HEK293T (cell line): ENCODE measurements around the gene SYT17.

Source experiments
- ARNT ChIP-seq: fragments of 450-650 bp; IDR thresholded peaks from 2 replicates; pipeline ENCODE4 v1.6.1; 2017; ENCODE audit warnings: mild to moderate bottlenecking
- BHLHE40 ChIP-seq: fragments of 450-650 bp; IDR thresholded peaks from 2 replicates; pipeline ENCODE4 v1.6.1; 2016; ENCODE audit warnings: mild to moderate bottlenecking, moderate library complexity, borderline replicate concordance
- ELF4 ChIP-seq: fragments of 450-650 bp; IDR thresholded peaks from 2 replicates; pipeline ENCODE4 v1.6.1; 2017; ENCODE audit warnings: antibody characterized with exemption
- FOXM1 ChIP-seq: fragments of 450-650 bp; IDR thresholded peaks from 2 replicates; pipeline ENCODE4 v1.6.1; 2017; ENCODE audit warnings: mild to moderate bottlenecking, borderline replicate concordance
- NFRKB ChIP-seq: fragments of 450-650 bp; IDR thresholded peaks from 2 replicates; pipeline ENCODE4 v1.6.1; 2016; ENCODE audit warnings: mild to moderate bottlenecking, moderate library complexity
- PKNOX1 ChIP-seq: fragments of 450-650 bp; IDR thresholded peaks from 2 replicates; pipeline ENCODE4 v1.6.1; 2016
- SUZ12 ChIP-seq: fragments of 450-650 bp; IDR thresholded peaks from 2 replicates; pipeline ENCODE4 v1.6.1; 2016; ENCODE audit warnings: mild to moderate bottlenecking
- TARDBP ChIP-seq: fragments of 450-650 bp; IDR thresholded peaks from 2 replicates; pipeline ENCODE4 v1.6.1; 2016
- ZNF384 ChIP-seq: fragments of 450-650 bp; IDR thresholded peaks from 2 replicates; pipeline ENCODE4 v1.6.1; 2016

DNA sequence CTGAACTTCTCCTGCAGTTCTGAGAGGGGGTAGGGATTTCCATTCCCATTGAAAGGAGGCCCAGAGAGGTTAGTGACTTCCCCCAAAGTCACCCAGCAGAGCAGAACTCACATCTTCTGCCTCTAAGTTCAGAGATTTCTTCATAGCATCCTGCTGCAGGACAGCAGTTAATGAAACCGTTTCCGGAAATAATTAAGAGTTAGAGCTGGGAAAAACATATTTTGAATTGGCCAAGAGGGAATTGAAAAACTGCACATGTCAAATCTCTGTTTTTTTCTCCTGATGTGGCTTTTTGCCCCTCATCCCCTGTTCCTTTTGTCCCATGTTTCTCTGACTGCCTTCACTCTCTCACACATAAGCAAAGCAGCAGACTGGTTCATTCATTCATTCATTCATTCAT lies 27.6 kb upstream of the SYT17 start:
- no peak for TF ChIP-seq TARDBP
- no peak for TF ChIP-seq SUZ12
- TF ChIP-seq BHLHE40: no peak
- no peak for TF ChIP-seq FOXM1
- no peak for TF ChIP-seq PKNOX1
- no peak for TF ChIP-seq ARNT
- no peak for TF ChIP-seq ZNF384
- TF ChIP-seq ELF4: no peak
- no peak for TF ChIP-seq NFRKB
